OCI-LY3 (cell line): ENCODE data around the gene METTL17.
"Not testable (repeated sequence)": the region's sequence is repeated elsewhere in the genome, so short reads cannot be mapped to it uniquely, and the experiment has no call there.

ENCODE experiments used
- CTCF ChIP-seq: fragments of 200-600, 300-600 bp; sonication (generic); IDR thresholded peaks from 2 replicates; pipeline ENCODE4 v1.5.1; 2014; ENCODE audit warnings: antibody characterized with exemption, low read length, low read depth
- EZH2phosphoT487 ChIP-seq: fragments of 200-600 bp; shearing (Covaris generic); IDR thresholded peaks from 2 replicates; pipeline ENCODE4 v1.6.1; 2018; ENCODE audit warnings: antibody characterized with exemption, mixed run types, low read depth

GRCh38 chr14:20955538-20955873 lies 34.3 kb upstream of the METTL17 start:
- not testable (repeated sequence) for TF ChIP-seq CTCF, EZH2phosphoT487
